Chondrocyte (in vitro differentiated cells): ENCODE measurements around the gene TTLL10. TPM values are rescaled to one million over a fixed set of nuclear protein-coding genes. Genes with fewer than 3 reads are reported as not detected.

Source experiments
- DNase-seq: peaks from one replicate; pipeline ENCODE4 v3.0.0; 2021; ENCODE audit warnings: mixed read lengths, low spot score
- H3K27ac Mint-ChIP-seq: one replicate; pipeline ENCODE4 v1.8.0; 2021; ENCODE audit warnings: mild to moderate bottlenecking, moderate library complexity, mixed read lengths; ENCODE audit not compliant: unreplicated experiment
- H3K27me3 Mint-ChIP-seq: 2 replicates; pipeline ENCODE4 v1.8.0; 2021; ENCODE audit warnings: low read depth, mixed read lengths
- H3K36me3 Mint-ChIP-seq: 2 replicates; pipeline ENCODE4 v1.8.0; 2021; ENCODE audit warnings: low read depth, mixed read lengths
- H3K4me1 Mint-ChIP-seq: 2 replicates; pipeline ENCODE4 v1.8.0; 2021; ENCODE audit warnings: low read depth, mild to moderate bottlenecking, mixed read lengths
- H3K4me3 Mint-ChIP-seq: one replicate; pipeline ENCODE4 v1.8.0; 2021; ENCODE audit warnings: mild to moderate bottlenecking, moderate library complexity, mixed read lengths; ENCODE audit not compliant: unreplicated experiment
- H3K9me3 Mint-ChIP-seq: 2 replicates; pipeline ENCODE4 v1.8.0; 2021; ENCODE audit warnings: low read depth, mixed read lengths
- CTCF ChIP-seq: fragments of 200-600 bp; sonication (generic); IDR thresholded peaks from 2 replicates; pipeline ENCODE4 v1.5.0; 2021; ENCODE audit warnings: antibody characterized with exemption, mild to moderate bottlenecking, moderate library complexity
- total RNA-seq: library from RNA; stranded (reverse); gene quantifications from 3 replicates; pipeline ENCODE4 v1.2.1, GENCODE V29; 2021

Gene TTLL10
- total RNA-seq, 1 donor from 2014 or later: not detected

GRCh38 chr1:1132956-1133750 lies 40.5 kb upstream of the TTLL10 start:
- H3K4me3 Mint-ChIP-seq: no peak overlapping the region

GRCh38 chr1:1134300-1134970 lies 39.2 kb upstream of the TTLL10 start:
- Mint-ChIP-seq H3K27ac (no peak overlapping the region), H3K4me3 (no peak overlapping the region), H3K9me3 (no peaks in the 10 kb centered on the region), H3K4me1 (no peaks in the 10 kb centered on the region), H3K36me3 (no peaks in the 10 kb centered on the region), H3K27me3 (peaks cover 7% of the 10 kb centered on the region)
- DNase-seq: no peak
- no peak for TF ChIP-seq CTCF

More at GRCh38 chr1:1132956-1133750, 40.5 kb upstream of the TTLL10 start:
- no peaks in the 10 kb centered on the region for H3K36me3 Mint-ChIP-seq
- H3K27me3 Mint-ChIP-seq: peaks cover 7% of the 10 kb centered on the region
- H3K4me1 Mint-ChIP-seq: no peaks in the 10 kb centered on the region
- no peaks in the 10 kb centered on the region for H3K9me3 Mint-ChIP-seq
- TF ChIP-seq CTCF: no peak
- DNase-seq: no peak
- H3K27ac Mint-ChIP-seq: no peak overlapping the region

DNA sequence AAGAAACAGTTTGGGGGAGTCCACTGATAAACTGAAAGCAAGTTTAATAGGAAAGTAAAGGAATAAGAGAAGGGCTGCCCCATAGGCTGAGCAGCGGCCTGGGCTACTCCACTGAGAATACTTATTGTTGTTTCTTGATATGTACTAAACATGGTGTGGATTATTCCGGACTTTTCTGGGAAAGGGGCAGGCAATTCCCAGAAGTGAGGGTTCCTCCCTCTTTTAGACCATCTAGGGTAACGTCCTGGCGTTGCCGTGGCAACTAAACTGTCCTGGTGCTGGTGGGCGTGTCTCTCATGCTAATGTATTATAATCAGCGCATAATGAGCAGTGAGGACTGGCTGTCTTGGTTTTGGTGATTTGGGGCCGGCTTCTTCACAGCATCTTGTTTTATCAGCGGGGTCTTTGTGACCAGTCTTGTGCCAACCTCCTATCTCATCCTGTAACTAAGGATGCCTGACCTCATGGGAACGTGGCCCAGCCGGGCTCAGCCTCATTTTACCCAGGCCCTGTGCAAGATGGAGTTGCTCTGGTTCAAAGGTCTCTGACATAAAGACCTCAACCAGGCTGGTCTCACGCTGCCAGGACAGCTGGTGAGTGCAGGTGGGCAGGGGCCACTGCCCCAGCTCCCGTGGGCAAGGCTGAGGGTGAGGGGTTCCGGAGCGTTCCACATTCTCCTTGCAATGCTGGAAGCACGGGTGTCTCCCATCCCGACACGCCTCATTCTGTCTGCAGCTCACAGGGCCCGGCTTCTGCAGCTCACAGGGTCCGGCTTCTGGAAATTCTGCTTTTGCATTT lies 38.1 kb upstream of the TTLL10 start:
- Mint-ChIP-seq H3K27ac (no peak overlapping the region), H3K4me1 (no peaks in the 10 kb centered on the region), H3K27me3 (peaks cover 7% of the 10 kb centered on the region), H3K4me3 (no peak overlapping the region), H3K9me3 (no peaks in the 10 kb centered on the region), H3K36me3 (no peaks in the 10 kb centered on the region)
- no peak for TF ChIP-seq CTCF
- no peak for DNase-seq

DNA sequence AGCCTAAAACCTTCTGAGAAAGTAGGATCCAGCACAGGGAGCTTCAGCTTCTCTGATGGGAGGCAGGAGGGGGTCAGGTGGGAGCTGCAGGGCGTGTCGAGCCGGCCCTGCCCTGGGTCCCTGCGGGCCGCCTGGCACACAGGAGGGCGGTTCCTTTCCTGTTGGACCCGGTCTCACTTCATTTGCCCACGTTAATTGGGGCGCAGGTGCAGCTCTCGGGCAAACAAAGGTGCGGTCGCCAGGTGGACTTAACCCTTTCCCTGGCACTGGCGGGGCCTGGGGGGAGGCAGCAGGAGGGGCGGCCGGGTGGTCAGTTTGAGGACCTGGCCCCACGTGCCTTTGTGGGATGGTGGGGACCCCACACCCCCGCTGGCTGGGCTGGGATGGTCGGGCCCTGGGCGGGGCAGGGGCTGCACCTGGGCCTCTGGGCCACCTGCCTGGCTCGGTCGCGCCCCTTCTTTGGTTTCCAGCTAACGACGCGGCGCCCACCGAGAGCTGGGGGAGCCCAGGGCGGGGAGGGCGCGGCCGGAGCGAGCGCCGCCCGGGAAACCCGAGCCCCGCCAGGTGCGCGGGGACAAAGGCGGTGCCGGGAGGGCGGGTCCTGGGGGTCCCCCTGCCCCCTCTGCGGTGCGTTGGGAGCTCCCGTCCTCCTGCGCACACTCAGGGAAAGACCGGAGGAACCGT lies 37.0 kb upstream of the TTLL10 start:
- Mint-ChIP-seq H3K4me1 (no peaks in the 10 kb centered on the region), H3K36me3 (no peaks in the 10 kb centered on the region), H3K27me3 (peaks cover 3% of the 10 kb centered on the region), H3K9me3 (no peaks in the 10 kb centered on the region), H3K27ac (no peak overlapping the region), H3K4me3 (no peak overlapping the region)
- TF ChIP-seq CTCF: no peak
- DNase-seq: no peak
